GM12864 (cell line): ENCODE results near the gene GPR39.

Experiments
- DNase-seq: peaks from one replicate; pipeline ENCODE4 v3.0.0-alpha.2; 2011; ENCODE audit warnings: low read depth
- H3K4me3 ChIP-seq: 2 replicates; pipeline ENCODE4 v1.5.1; 2011; ENCODE audit warnings: mild to moderate bottlenecking, low read depth, low read length, control low read depth
- CTCF ChIP-seq: IDR thresholded peaks from 2 replicates; pipeline ENCODE4 v1.5.1; 2011; ENCODE audit warnings: low read depth, mild to moderate bottlenecking, moderate library complexity, low read length, control low read depth, inconsistent platforms; ENCODE audit errors: missing control alignments

The GPR39 gene

GRCh38 chr2:132562245-132562644 lies 145.6 kb downstream of the GPR39 start:
- DNase-seq, result no peak

GRCh38 chr2:132564065-132564464 lies 147.5 kb downstream of the GPR39 start:
- DNase-seq, result no peak
- no peak overlapping the region for H3K4me3 ChIP-seq
- TF ChIP-seq CTCF, result no peak

More at GRCh38 chr2:132562245-132562644, 145.6 kb downstream of the GPR39 start:
- no peak for TF ChIP-seq CTCF
- no peak overlapping the region for H3K4me3 ChIP-seq

GRCh38 chr2:132566379-132566778 lies 149.8 kb downstream of the GPR39 start:
- no peak overlapping the region for H3K4me3 ChIP-seq
- TF ChIP-seq CTCF, result no peak
- no peak for DNase-seq

GRCh38 chr2:132567682-132568081 lies 151.1 kb downstream of the GPR39 start:
- no peak for DNase-seq
- no peak for TF ChIP-seq CTCF
- H3K4me3 ChIP-seq, result no peak overlapping the region

- no peak for TF ChIP-seq CTCF
- no peak for DNase-seq
Measured at GRCh38 chr2:132568656-132569055, 152.1 kb downstream of the GPR39 start.

GRCh38 chr2:132573444-132574007 lies 156.9 kb downstream of the GPR39 start:
- DNase-seq, result no peak
- H3K4me3 ChIP-seq, result no peak overlapping the region
- TF ChIP-seq CTCF, result no peak

More at GRCh38 chr2:132568656-132569055, 152.1 kb downstream of the GPR39 start:
- H3K4me3 ChIP-seq, result no peak overlapping the region

- no peak for DNase-seq
- H3K4me3 ChIP-seq, result no peak overlapping the region
- TF ChIP-seq CTCF, result no peak
Measured at GRCh38 chr2:132577686-132578085, 161.1 kb downstream of the GPR39 start.
